Glutamatergic neuron (in vitro differentiated cells): ENCODE data around the gene TIGD3. TPM values are rescaled to one million over a fixed set of nuclear protein-coding genes. Genes with fewer than 3 reads are reported as not detected.

ENCODE experiments used
- DNase-seq: peaks from one replicate; pipeline ENCODE4 v3.0.0; 2022
- H3K27ac Mint-ChIP-seq: one replicate; pipeline ENCODE4 v1.8.0; 2020; ENCODE audit warnings: mild to moderate bottlenecking, mixed read lengths, inconsistent platforms; ENCODE audit not compliant: unreplicated experiment
- H3K27me3 Mint-ChIP-seq: one replicate; pipeline ENCODE4 v1.8.0; 2020; ENCODE audit warnings: mild to moderate bottlenecking, moderate library complexity, mixed read lengths, inconsistent platforms; ENCODE audit not compliant: unreplicated experiment
- H3K36me3 Mint-ChIP-seq: one replicate; pipeline ENCODE4 v1.8.0; 2020; ENCODE audit warnings: mild to moderate bottlenecking, mixed read lengths, inconsistent platforms; ENCODE audit not compliant: unreplicated experiment
- H3K4me1 Mint-ChIP-seq: one replicate; pipeline ENCODE4 v1.8.0; 2020; ENCODE audit warnings: mild to moderate bottlenecking, low read depth, mixed read lengths, inconsistent platforms; ENCODE audit not compliant: unreplicated experiment
- H3K4me3 Mint-ChIP-seq: one replicate; pipeline ENCODE4 v1.8.0; 2020; ENCODE audit warnings: mild to moderate bottlenecking, mixed read lengths, inconsistent platforms; ENCODE audit not compliant: unreplicated experiment
- H3K9me3 Mint-ChIP-seq: one replicate; pipeline ENCODE4 v1.8.0; 2020; ENCODE audit warnings: mild to moderate bottlenecking, moderate library complexity, mixed read lengths, inconsistent platforms; ENCODE audit not compliant: unreplicated experiment
- total RNA-seq: library from RNA; stranded (reverse); fragmentation: NEBNext Ultra II Directional; extraction: Animal tissue kit (Norgen Biotek cat#: 25700); gene quantifications from one replicate; pipeline ENCODE4 v1.2.1, GENCODE V29; 2021; ENCODE audit not compliant: unreplicated experiment
- TF ChIP-seq, protein P1 (sequence below): fragments of 200-600 bp; sonication (generic); IDR thresholded peaks from one replicate; pipeline ENCODE4 v1.5.0; 2021; ENCODE audit not compliant: partially characterized antibody, unreplicated experiment

Gene TIGD3
- total RNA-seq, 1 donor from 2014 or later: 3.8 TPM

DNA sequence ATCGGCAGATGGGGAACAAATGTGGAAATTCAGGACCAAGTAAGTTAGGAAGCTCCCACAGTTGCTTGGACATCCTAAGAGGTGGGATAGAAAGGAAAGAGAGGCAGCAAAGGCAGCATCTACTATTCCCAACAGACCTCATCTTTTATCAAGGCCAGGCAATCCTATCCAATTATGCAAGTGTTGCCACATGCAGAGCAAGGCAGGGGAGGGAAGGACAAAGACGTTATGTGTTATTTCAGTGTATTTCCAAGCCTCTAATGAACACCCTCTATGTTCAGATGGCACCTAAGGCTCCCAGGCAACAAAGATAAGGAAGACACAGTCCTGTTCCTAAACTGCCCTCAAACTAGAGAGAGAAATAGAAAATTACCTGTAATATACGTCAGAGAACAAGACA, 9.2 kb downstream of the TIGD3 start:
- Mint-ChIP-seq H3K36me3 (no peaks in the 10 kb centered on the region), H3K9me3 (no peaks in the 10 kb centered on the region), H3K4me1 (peaks cover 7% of the 10 kb centered on the region), H3K4me3 (peak overlapping the region; percentile 1), H3K27me3 (peaks cover 1% of the 10 kb centered on the region), H3K27ac (peak overlapping the region; percentile 70)
- DNase-seq: no peak
- TF ChIP-seq, protein P1, sequence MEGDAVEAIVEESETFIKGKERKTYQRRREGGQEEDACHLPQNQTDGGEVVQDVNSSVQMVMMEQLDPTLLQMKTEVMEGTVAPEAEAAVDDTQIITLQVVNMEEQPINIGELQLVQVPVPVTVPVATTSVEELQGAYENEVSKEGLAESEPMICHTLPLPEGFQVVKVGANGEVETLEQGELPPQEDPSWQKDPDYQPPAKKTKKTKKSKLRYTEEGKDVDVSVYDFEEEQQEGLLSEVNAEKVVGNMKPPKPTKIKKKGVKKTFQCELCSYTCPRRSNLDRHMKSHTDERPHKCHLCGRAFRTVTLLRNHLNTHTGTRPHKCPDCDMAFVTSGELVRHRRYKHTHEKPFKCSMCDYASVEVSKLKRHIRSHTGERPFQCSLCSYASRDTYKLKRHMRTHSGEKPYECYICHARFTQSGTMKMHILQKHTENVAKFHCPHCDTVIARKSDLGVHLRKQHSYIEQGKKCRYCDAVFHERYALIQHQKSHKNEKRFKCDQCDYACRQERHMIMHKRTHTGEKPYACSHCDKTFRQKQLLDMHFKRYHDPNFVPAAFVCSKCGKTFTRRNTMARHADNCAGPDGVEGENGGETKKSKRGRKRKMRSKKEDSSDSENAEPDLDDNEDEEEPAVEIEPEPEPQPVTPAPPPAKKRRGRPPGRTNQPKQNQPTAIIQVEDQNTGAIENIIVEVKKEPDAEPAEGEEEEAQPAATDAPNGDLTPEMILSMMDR: no peak

DNA sequence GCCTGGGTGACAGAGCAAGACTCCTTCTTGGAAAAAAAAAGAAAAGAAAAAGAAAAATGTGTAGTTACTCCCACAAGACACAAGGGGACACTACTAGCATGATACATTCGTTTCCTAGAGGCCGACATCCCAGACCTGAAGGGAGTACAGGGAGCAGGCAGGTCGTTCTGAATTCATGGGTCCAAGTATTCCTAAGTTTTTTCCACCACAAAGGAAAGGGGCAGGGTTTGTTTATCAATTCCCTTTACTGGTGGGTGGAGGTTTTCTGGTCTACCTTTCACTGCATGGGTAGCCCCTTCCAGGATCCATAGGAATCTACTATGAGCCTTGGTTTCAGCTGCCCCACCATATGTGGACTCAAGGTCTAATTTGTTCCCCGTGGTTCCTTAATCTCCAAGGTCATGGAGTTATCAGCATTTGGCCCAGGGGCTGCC, 11.8 kb downstream of the TIGD3 start:
- TF ChIP-seq, protein P1: peak; percentile 80
- Mint-ChIP-seq H3K4me1 (peaks cover 7% of the 10 kb centered on the region), H3K27me3 (peaks cover 1% of the 10 kb centered on the region), H3K36me3 (no peaks in the 10 kb centered on the region), H3K4me3 (no peak overlapping the region), H3K9me3 (peaks cover 2% of the 10 kb centered on the region), H3K27ac (no peak overlapping the region)
- no peak for DNase-seq

DNA sequence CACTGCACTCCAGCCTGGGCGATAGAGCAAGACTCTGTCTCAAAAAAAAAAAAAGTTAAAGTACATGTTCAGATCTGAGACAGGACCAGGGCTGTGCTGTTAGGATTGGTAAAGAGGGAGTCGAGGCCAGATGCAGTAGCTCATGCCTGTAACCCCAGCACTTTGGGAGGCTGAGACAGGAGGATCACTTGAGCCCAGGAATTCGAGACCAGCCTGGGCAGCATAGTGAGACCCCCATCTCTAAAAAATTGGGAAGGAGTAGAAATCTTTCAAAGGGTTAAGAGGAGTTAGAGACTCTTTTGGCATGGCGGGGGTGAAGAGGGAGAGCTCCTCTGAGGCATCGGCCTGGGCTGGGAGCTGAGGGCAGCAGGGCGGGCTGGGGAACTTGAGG, 16.1 kb downstream of the TIGD3 start:
- no peak overlapping the region for H3K27ac Mint-ChIP-seq
- H3K27me3 Mint-ChIP-seq: peaks cover 3% of the 10 kb centered on the region
- TF ChIP-seq, protein P1: no peak
- peaks cover 2% of the 10 kb centered on the region for H3K9me3 Mint-ChIP-seq
- no peak for DNase-seq
- no peak overlapping the region for H3K4me3 Mint-ChIP-seq
- H3K36me3 Mint-ChIP-seq: no peaks in the 10 kb centered on the region
- H3K4me1 Mint-ChIP-seq: peaks cover 3% of the 10 kb centered on the region

DNA sequence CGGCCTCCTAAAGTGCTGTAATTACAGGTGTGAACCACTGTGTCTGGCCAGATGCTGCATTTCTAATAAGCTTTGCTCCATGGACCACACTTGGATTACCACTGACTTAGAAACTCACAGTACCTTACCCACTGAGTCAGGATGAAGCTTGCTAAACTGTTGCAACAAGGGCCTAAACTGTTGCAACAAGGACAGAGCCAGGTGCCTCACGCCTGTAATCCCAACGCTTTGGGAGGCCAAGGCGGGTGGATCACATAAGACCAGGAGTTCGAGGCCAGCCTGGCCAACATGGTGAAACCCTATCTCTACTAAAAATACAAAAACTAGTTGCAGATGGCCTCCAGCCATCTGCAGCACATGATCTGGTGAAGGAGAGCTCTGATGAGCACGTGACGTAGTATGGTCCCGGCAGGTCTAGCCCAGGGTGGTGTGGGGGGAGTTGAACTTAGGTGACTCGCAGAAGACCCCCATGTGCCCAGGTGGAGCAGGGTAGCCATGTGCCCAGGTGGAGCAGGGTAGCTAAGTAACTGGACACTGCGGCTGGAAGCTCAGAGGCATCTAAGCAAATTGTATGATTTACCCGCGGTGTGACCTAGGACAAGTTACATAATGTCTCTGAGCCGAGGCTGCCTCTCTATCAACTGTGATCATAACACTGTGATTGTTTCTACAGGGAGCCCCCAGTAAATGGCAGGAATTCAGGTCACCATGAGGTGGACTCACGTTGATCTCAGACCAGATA, 19.5 kb downstream of the TIGD3 start:
- TF ChIP-seq, protein P1: no peak
- DNase-seq: no peak
- H3K36me3 Mint-ChIP-seq: no peaks in the 10 kb centered on the region
- H3K4me1 Mint-ChIP-seq: no peaks in the 10 kb centered on the region
- H3K27ac Mint-ChIP-seq: no peak overlapping the region
- peaks cover 2% of the 10 kb centered on the region for H3K9me3 Mint-ChIP-seq
- peaks cover 3% of the 10 kb centered on the region for H3K27me3 Mint-ChIP-seq
- H3K4me3 Mint-ChIP-seq: no peak overlapping the region

DNA sequence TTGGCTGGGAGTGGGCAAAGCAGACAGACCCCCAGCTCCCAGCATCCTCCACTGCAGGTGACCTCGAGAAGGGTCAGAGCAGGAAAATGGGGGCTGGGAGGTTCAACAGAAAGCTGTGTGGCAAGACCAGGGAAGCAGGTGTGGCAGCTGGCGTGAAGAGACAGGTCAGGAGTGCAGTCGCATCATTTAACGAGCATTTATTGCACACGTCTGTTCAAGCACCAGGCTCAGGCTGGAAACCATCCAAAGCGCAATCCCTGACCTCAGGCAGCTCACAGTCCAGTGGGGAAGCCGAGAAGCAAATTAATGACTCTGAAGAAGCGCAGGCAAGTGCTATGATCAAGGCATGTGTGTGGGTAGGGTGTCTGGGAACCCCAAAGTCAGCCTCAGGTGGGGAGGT, 20.5 kb downstream of the TIGD3 start:
- no peak for DNase-seq
- no peaks in the 10 kb centered on the region for H3K36me3 Mint-ChIP-seq
- peaks cover under 1% of the 10 kb centered on the region for H3K9me3 Mint-ChIP-seq
- no peaks in the 10 kb centered on the region for H3K4me1 Mint-ChIP-seq
- no peak overlapping the region for H3K27ac Mint-ChIP-seq
- H3K4me3 Mint-ChIP-seq: no peak overlapping the region
- H3K27me3 Mint-ChIP-seq: peaks cover 3% of the 10 kb centered on the region
- TF ChIP-seq, protein P1: no peak
